Aorta (tissue), 5 donors: ENCODE results near the gene ZBTB21. TPM values are rescaled to one million over a fixed set of nuclear protein-coding genes. Genes with fewer than 3 reads are reported as not detected.
"Not testable (repeated sequence)": the region's sequence is repeated elsewhere in the genome, so short reads cannot be mapped to it uniquely, and the experiment has no call there.

Source experiments
- ATAC-seq: fragments of 200-7000 bp; cut with Tn5 transposase; one replicate; pipeline ENCODE4 v1.9.1; 2022; ENCODE audit warnings: moderate library complexity; ENCODE audit not compliant: low FRiP score
- DNase-seq, 2 donors: peaks; one replicate each; pipeline ENCODE4 v3.0.0-alpha.2; 2020
- H3K27ac ChIP-seq, 2 donors: one replicate each; pipeline ENCODE4 v1.5.1; 2013; ENCODE audit warnings: low read length in 2 of 2, mild to moderate bottlenecking in 2 of 2, moderate library complexity in 2 of 2, control low read depth in 1 of 2, inconsistent platforms in 1 of 2, low read depth in 1 of 2
- H3K27me3 ChIP-seq, 2 donors: one replicate each; pipeline ENCODE4 v1.6.1; 2013; ENCODE audit warnings: control low read depth in 1 of 2, low read length in 1 of 2, mild to moderate bottlenecking in 1 of 2, moderate library complexity in 1 of 2; ENCODE audit not compliant: insufficient read depth in 2 of 2, control insufficient read depth in 1 of 2
- H3K36me3 ChIP-seq, 2 donors: one replicate each; pipeline ENCODE4 v1.6.1; 2013; ENCODE audit warnings: control low read depth in 1 of 2, low read length in 1 of 2, mild to moderate bottlenecking in 1 of 2; ENCODE audit not compliant: insufficient read depth in 2 of 2, control insufficient read depth in 1 of 2
- H3K4me1 ChIP-seq, 2 donors: one replicate each; pipeline ENCODE4 v1.6.1; 2013; ENCODE audit warnings: low read length in 2 of 2, control low read depth in 1 of 2, mild to moderate bottlenecking in 1 of 2, moderate library complexity in 1 of 2; ENCODE audit not compliant: insufficient read depth in 2 of 2, control insufficient read depth in 1 of 2
- H3K4me3 ChIP-seq, 2 donors: one replicate each; pipeline ENCODE4 v1.5.1; 2013; ENCODE audit warnings: low read length in 2 of 2, control low read depth in 1 of 2, mild to moderate bottlenecking in 1 of 2
- H3K9me3 ChIP-seq: one replicate; pipeline ENCODE4 v1.6.1; 2013; ENCODE audit warnings: mild to moderate bottlenecking, low read length; ENCODE audit not compliant: control insufficient read depth
- WGBS, 2 donors: extraction: QIAGEN DNeasy Blood & Tissue Kit; methylation state at CpG; one replicate each; pipeline ENCODE4 v1.1.7; 2013; 5-methylcytosine and 5-hydroxymethylcytosine counted together
- intact Hi-C, 2 donors: fragments of 100-400 bp; cut with DNase I; formaldehyde crosslinking; loops; one replicate each; pipeline versions ENCODE4 v1.14.2 to v1.15.0; 2022
- polyA plus RNA-seq, 2 donors: library from polyadenylated mRNA; stranded (reverse); fragments of 200-250 nt; gene quantifications; one replicate each; pipeline ENCODE4 v1.2.3, GENCODE V29; 2013
- total RNA-seq, 2 donors: library from RNA; stranded (reverse); fragmentation: NEBNext Ultra II Directional; extraction: Animal tissue kit (Norgen Biotek cat#: 25700); gene quantifications; one replicate each; pipeline ENCODE4 v1.2.1, GENCODE V29; 2021
- donor health status: healthy with polysubstance abuse.
- donor health status: Bipolar disorder and iron deficiency.
- donor health status: DM: no; HTN: no; CAD: no.
- donor health status: DM: no; HTN: no; CAD: no.
- donor health status: DM: yes; HTN: yes; CAD: no.

ZBTB21 gene
- total and polyA plus RNA-seq, 4 donors, result 3.1 to 52.8 (median 13.1) TPM

GRCh38 chr21:41952568-41953248, 57.5 kb downstream of the ZBTB21 start:
- 20 to 27% methylated on average over 30 of the region's 30 CpGs for WGBS, 2 donors
- DNase-seq (peak in 1 of 2 donors; percentile 42), ATAC-seq (no peak)
- H3K27me3 ChIP-seq, result no peaks in the 10 kb centered on the region
- intact Hi-C loops, result loop anchor here in 1 of 2 donors (5.0 kb wide), 1 partner anchor 340 kb away; no protein-coding TSS in a partner anchor
- no peaks in the 10 kb centered on the region for H3K36me3 ChIP-seq
- H3K27ac ChIP-seq, result peak overlapping the region in 1 of 2 donors; percentile 78
- no peaks in the 10 kb centered on the region for H3K9me3 ChIP-seq
- peaks cover 0 to 2% of the 10 kb centered on the region in 2 donors for H3K4me1 ChIP-seq
- peak overlapping the region; percentile 76 to 78 for H3K4me3 ChIP-seq

GRCh38 chr21:41951876-41952567, 58.1 kb downstream of the ZBTB21 start:
- WGBS, 2 donors, result 88 to 92% methylated on average over 5 of the region's 5 CpGs
- no peak for ATAC-seq
- Histone ChIP-seq H3K4me1 (peaks cover 0 to 2% of the 10 kb centered on the region in 2 donors), H3K27me3 (no peaks in the 10 kb centered on the region), H3K4me3 (no peak overlapping the region), H3K9me3 (no peaks in the 10 kb centered on the region), H3K36me3 (no peaks in the 10 kb centered on the region), H3K27ac (no peak overlapping the region)
- intact Hi-C loops, result loop anchor here in 1 of 2 donors (5.0 kb wide), 1 partner anchor 340 kb away; no protein-coding TSS in a partner anchor
- DNase-seq, result peak in 1 of 2 donors; percentile 32

- WGBS, 2 donors, result 87 to 90% methylated on average over 14 of the region's 14 CpGs
- intact Hi-C loops, result loop anchor here in 1 of 2 donors (5.0 kb wide), 1 partner anchor 339 kb away; no protein-coding TSS in a partner anchor
- Histone ChIP-seq H3K4me1 (peaks cover 0 to 2% of the 10 kb centered on the region in 2 donors), H3K9me3 (no peaks in the 10 kb centered on the region), H3K27me3 (no peaks in the 10 kb centered on the region), H3K4me3 (no peak overlapping the region), H3K27ac (no peak overlapping the region), H3K36me3 (no peaks in the 10 kb centered on the region)
- peak in 1 of 2 donors; percentile 38 for DNase-seq
- no peak for ATAC-seq
Observed at GRCh38 chr21:41950941-41951351, 59.2 kb downstream of the ZBTB21 start.

- intact Hi-C loops, result loop anchor here in 1 of 2 donors (5.0 kb wide), 1 partner anchor 337 kb away; no protein-coding TSS in a partner anchor
- 98 to 99% methylated on average over 3 of the region's 3 CpGs for WGBS, 2 donors
- ATAC-seq, H3K27ac ChIP-seq, H3K4me1 ChIP-seq, H3K36me3 ChIP-seq, H3K9me3 ChIP-seq, DNase-seq, H3K4me3 ChIP-seq, H3K27me3 ChIP-seq: not testable (repeated sequence)
Observed at GRCh38 chr21:41949631-41950030, 60.5 kb downstream of the ZBTB21 start.

- H3K4me1 ChIP-seq, result peaks cover 0 to 2% of the 10 kb centered on the region in 2 donors
- H3K36me3 ChIP-seq, result peaks cover 0 to under 1% of the 10 kb centered on the region in 2 donors
- intact Hi-C loops, result no loop called here
- peak overlapping the region in 1 of 2 donors; percentile 64 for H3K27ac ChIP-seq
- ATAC-seq, result no peak
- no peaks in the 10 kb centered on the region for H3K27me3 ChIP-seq
- no peaks in the 10 kb centered on the region for H3K9me3 ChIP-seq
- WGBS, 2 donors, result 94% methylated on average over 11 of the region's 11 CpGs
- H3K4me3 ChIP-seq, result no peak overlapping the region
- DNase-seq, result no peak
Observed at GRCh38 chr21:41948901-41949300, 61.3 kb downstream of the ZBTB21 start.

GRCh38 chr21:41948078-41948895, 61.9 kb downstream of the ZBTB21 start:
- Histone ChIP-seq H3K36me3 (peaks cover 0 to 1% of the 10 kb centered on the region in 2 donors), H3K4me3 (no peak overlapping the region), H3K4me1 (peaks cover 0 to 2% of the 10 kb centered on the region in 2 donors), H3K27ac (peak overlapping the region in 1 of 2 donors; percentile 91), H3K27me3 (no peaks in the 10 kb centered on the region), H3K9me3 (no peaks in the 10 kb centered on the region)
- peak; percentile 80 for ATAC-seq
- WGBS, 2 donors, result 24 to 33% methylated on average over 9 of the region's 9 CpGs
- DNase-seq, result peak; percentile 81 to 91
- intact Hi-C loops, result no loop called here

- Histone ChIP-seq H3K9me3 (no peaks in the 10 kb centered on the region), H3K4me1 (peaks cover 0 to 2% of the 10 kb centered on the region in 2 donors), H3K36me3 (peaks cover 0 to 1% of the 10 kb centered on the region in 2 donors), H3K4me3 (no peak overlapping the region), H3K27ac (no peak overlapping the region), H3K27me3 (no peaks in the 10 kb centered on the region)
- ATAC-seq (no peak), DNase-seq (no peak)
- intact Hi-C loops, result no loop called here
- 94 to 97% methylated on average over 8 of the region's 8 CpGs for WGBS, 2 donors
Observed at GRCh38 chr21:41945982-41946381, 64.2 kb downstream of the ZBTB21 start.

GRCh38 chr21:41943851-41944250, 66.3 kb downstream of the ZBTB21 start:
- Histone ChIP-seq H3K27ac (no peak overlapping the region), H3K9me3 (no peaks in the 10 kb centered on the region), H3K4me3 (no peak overlapping the region), H3K27me3 (no peaks in the 10 kb centered on the region), H3K4me1 (peaks cover 0 to under 1% of the 10 kb centered on the region in 2 donors), H3K36me3 (peaks cover 0 to 1% of the 10 kb centered on the region in 2 donors)
- intact Hi-C loops, result no loop called here
- ATAC-seq (no peak), DNase-seq (peak; percentile 24 to 49)
- WGBS, 2 donors, result 95% methylated on average over 10 of the region's 10 CpGs
